22Rv1 (cell line): ENCODE measurements around the gene LRRC10B.
A peak's percentile ranks its signal among the peaks of the same experiment; 100 is the strongest.

Source experiments
- H3K27ac ChIP-seq: fragments of 450-650 bp; 2 replicates; pipeline ENCODE4 v1.5.1; 2017
- CTCF ChIP-seq: fragments of 450-650 bp; IDR thresholded peaks from 2 replicates; pipeline ENCODE4 v1.5.1; 2017; ENCODE audit warnings: mild to moderate bottlenecking
- ZFX ChIP-seq: fragments of 450-650 bp; IDR thresholded peaks from 2 replicates; pipeline ENCODE4 v1.6.1; 2017; ENCODE audit warnings: antibody characterized with exemption, borderline replicate concordance

The LRRC10B gene

GRCh38 chr11:61543606-61544306, 35.2 kb downstream of the LRRC10B start:
- TF ChIP-seq ZFX (no peak), CTCF (no peak)
- peak overlapping the region; percentile 46 for H3K27ac ChIP-seq

- TF ChIP-seq ZFX, result no peak
- TF ChIP-seq CTCF, result no peak
- H3K27ac ChIP-seq, result peak overlapping the region; percentile 46
Observed at GRCh38 chr11:61544466-61544865, 35.9 kb downstream of the LRRC10B start.

GRCh38 chr11:61545341-61545740, 36.8 kb downstream of the LRRC10B start:
- no peak overlapping the region for H3K27ac ChIP-seq
- TF ChIP-seq CTCF (peak; percentile 71), ZFX (no peak)

GRCh38 chr11:61545921-61546320, 37.4 kb downstream of the LRRC10B start:
- no peak for TF ChIP-seq ZFX
- TF ChIP-seq CTCF, result no peak

GRCh38 chr11:61546663-61547062, 38.1 kb downstream of the LRRC10B start:
- no peak overlapping the region for H3K27ac ChIP-seq
- TF ChIP-seq ZFX, result no peak

More at GRCh38 chr11:61545921-61546320, 37.4 kb downstream of the LRRC10B start:
- no peak overlapping the region for H3K27ac ChIP-seq

GRCh38 chr11:61547246-61547645, 38.7 kb downstream of the LRRC10B start:
- no peak overlapping the region for H3K27ac ChIP-seq
- TF ChIP-seq CTCF (no peak), ZFX (no peak)

- no peak for TF ChIP-seq CTCF
- TF ChIP-seq ZFX, result no peak
- no peak overlapping the region for H3K27ac ChIP-seq
Observed at GRCh38 chr11:61549177-61549576, 40.6 kb downstream of the LRRC10B start.
